Hepatocyte (in vitro differentiated cells): ENCODE measurements around the gene CLK3.

ENCODE experiments used
- CTCF ChIP-seq: fragments of 200-600 bp; sonication (generic); IDR thresholded peaks from 2 replicates; pipeline ENCODE4 v1.5.1; 2016; ENCODE audit warnings: antibody characterized with exemption, mild to moderate bottlenecking; ENCODE audit not compliant: poor library complexity
- EZH2 ChIP-seq: fragments of 200-600 bp; sonication (generic); IDR thresholded peaks from 2 replicates; pipeline ENCODE4 v1.6.1; 2016; ENCODE audit warnings: antibody characterized with exemption, mild to moderate bottlenecking, borderline replicate concordance

GRCh38 chr15:74609938-74610301 lies 5.7 kb upstream of the CLK3 start:
- TF ChIP-seq EZH2 = no peak
- TF ChIP-seq CTCF = no peak
